Stimulated activated CD8-positive, alpha-beta memory T cell treated with anti-CD3 and anti-CD28 coated beads, Interleukin-2, amount 100 ng/mL, for 1 hour (primary cell): Measurements from ENCODE around the gene GSTP1.

ENCODE experiments used
- DNase-seq, 2 donors: peaks; one replicate each; pipeline ENCODE4 v3.0.0-alpha.2; 2020; ENCODE audit warnings: low read depth in 2 of 2

GSTP1 gene

GRCh38 chr11:67630228-67630942 lies 46.8 kb downstream of the GSTP1 start:
- peak; percentile 87 to 96 for DNase-seq

- no peak for DNase-seq
Observed at GRCh38 chr11:67630943-67631331, 47.3 kb downstream of the GSTP1 start.

GRCh38 chr11:67631411-67631810 lies 47.8 kb downstream of the GSTP1 start:
- no peak for DNase-seq

GRCh38 chr11:67631853-67632174 lies 48.2 kb downstream of the GSTP1 start:
- no peak for DNase-seq

- DNase-seq: no peak
Observed at GRCh38 chr11:67632175-67632981, 48.8 kb downstream of the GSTP1 start.

- no peak for DNase-seq
Observed at GRCh38 chr11:67632982-67633755, 49.6 kb downstream of the GSTP1 start.

- no peak for DNase-seq
Observed at GRCh38 chr11:67633758-67634365, 50.2 kb downstream of the GSTP1 start.

- DNase-seq: no peak
Observed at GRCh38 chr11:67634366-67635230, 51.0 kb downstream of the GSTP1 start.

- DNase-seq: no peak
Observed at GRCh38 chr11:67635231-67635521, 51.6 kb downstream of the GSTP1 start.
